GM21619 (cell line): ENCODE data around the gene FES.
"Not testable (repeated sequence)": the region's sequence is repeated elsewhere in the genome, so short reads cannot be mapped to it uniquely, and the experiment has no call there.

Experiments
- ATAC-seq: cut with Tn5 transposase; IDR thresholded peaks from one replicate; pipeline ENCODE4 v1.9.1; 2021; ENCODE audit not compliant: unreplicated experiment

Gene FES

GRCh38 chr15:90890839-90891238, 6.5 kb downstream of the FES start:
- no peak for ATAC-seq

DNA sequence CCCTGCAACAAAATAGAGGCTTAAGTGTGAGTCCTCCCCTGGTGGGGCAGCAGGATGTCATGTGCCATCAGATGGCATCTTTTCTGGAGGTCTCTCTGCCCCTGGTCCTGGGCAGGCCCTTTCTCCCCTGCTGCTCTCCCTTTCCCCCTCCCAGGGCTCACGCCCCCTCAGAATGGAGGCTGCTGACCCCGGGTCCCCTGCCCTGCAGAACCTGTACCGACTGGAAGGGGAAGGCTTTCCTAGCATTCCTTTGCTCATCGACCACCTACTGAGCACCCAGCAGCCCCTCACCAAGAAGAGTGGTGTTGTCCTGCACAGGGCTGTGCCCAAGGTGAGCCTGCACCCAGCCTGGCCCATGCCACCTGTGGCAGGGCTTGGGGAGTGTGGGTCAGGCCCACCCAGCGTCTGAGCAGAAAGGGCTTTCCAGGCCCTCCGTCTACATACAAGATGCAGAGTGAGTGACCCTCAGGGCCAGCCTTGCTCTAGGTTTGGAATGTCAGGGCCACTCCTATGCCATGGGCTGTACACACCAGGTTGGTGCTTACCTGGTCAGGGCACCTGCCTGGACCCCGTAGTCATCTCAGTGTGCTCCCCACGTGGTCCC, 7.1 kb downstream of the FES start:
- ATAC-seq: no peak

DNA sequence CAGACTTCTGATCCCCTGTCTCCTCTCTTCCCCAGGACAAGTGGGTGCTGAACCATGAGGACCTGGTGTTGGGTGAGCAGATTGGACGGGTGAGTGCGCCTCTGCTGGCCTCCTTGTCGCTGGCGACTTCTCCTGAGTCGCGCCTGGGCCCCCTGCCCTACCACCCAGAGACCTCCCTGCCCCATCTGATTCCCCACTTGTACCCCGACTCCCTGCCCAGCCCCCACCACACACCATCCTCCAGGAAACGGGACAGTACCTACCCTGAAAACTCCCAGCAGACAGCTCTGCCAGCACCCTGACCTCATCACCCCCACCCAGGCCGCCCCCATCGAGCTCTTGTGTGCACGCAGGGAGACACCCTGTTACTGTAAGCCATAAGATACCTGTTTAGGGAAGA, 7.7 kb downstream of the FES start:
- no peak for ATAC-seq

- no peak for ATAC-seq
Observed at GRCh38 chr15:90892498-90893174, 8.3 kb downstream of the FES start.

DNA sequence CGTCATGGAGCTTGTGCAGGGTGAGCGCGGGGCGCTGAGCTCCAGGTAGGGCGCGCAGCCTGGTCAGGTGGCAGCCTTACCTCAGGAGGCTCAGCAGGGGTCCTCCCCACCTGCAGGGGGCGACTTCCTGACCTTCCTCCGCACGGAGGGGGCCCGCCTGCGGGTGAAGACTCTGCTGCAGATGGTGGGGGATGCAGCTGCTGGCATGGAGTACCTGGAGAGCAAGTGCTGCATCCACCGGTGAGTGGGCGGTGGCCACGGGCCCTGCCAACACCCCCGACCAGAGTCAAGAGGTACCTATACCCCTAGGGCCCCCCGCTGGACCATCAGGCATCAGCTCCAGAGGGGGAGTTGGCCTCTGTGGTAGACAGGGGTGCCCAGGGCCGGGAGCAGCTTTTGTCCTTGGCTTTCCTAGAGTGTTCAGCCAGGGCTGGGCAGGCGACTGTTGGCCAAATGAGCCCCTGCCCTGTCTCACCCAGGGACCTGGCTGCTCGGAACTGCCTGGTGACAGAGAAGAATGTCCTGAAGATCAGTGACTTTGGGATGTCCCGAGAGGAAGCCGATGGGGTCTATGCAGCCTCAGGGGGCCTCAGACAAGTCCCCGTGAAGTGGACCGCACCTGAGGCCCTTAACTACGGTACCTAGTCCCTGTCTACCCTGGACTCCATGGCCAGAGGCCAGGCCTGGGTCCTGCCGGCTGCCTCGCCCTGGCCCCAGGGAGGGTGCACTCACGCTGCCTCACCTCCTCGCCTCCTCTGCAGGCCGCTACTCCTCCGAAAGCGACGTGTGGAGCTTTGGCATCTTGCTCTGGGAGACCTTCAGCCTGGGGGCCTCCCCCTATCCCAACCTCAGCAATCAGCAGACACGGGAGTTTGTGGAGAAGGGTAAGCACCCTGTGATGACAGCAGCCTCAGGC, 9.1 kb downstream of the FES start:
- ATAC-seq: no peak

- ATAC-seq: no peak
Observed at GRCh38 chr15:90895571-90896117, 11.3 kb downstream of the FES start.

- not testable (repeated sequence) for ATAC-seq
Observed at GRCh38 chr15:90897131-90897655, 12.9 kb downstream of the FES start.

DNA sequence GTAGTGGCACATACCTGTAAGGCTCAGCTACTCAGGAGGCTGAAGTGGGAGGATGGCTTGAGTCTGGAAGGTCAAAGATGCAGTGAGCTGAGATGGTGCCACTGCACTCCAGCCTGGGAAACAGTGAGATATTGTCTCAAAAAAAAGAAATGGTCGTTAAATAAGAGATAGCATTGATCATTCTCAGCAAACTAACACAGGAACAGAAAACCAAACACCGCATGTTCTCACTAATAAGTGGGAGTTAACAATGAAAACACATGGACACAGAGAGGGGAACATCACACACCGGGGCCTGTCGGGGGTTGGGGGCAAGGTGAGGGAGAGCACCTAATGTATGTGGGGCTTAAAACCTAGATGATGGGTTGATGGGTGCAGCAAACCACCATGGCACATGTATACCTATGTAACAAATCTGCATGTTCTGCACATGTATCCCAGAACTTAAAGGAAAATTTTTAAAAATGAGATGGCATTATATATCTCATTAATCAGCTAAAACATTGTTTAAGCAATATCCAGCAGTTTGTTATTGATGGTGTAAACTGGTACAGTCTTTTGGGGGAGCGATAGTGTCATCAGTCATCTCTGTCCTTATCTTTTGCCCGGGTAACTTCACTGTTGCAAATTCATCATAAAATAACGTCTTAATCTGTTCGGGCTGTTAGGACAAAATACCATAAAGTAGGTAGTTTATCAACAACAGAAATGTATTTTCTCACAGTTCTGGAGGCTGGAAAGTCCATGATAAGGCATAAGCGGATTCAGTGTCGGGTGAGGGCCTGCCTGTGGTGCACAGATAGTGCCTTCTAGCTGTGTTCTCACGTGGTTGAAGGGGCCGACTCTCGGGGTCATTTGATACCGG, 17.1 kb downstream of the FES start:
- no peak for ATAC-seq

GRCh38 chr15:90902040-90902839, 17.9 kb downstream of the FES start:
- peak; percentile 64 for ATAC-seq

GRCh38 chr15:90902840-90903732, 18.8 kb downstream of the FES start, which contains the start of gene MAN2A2:
TSS of gene MAN2A2 (plus strand) at chr15:90903302. CDS start at chr15:90904208, 906 bp downstream.
- ATAC-seq: peak; percentile 51

DNA sequence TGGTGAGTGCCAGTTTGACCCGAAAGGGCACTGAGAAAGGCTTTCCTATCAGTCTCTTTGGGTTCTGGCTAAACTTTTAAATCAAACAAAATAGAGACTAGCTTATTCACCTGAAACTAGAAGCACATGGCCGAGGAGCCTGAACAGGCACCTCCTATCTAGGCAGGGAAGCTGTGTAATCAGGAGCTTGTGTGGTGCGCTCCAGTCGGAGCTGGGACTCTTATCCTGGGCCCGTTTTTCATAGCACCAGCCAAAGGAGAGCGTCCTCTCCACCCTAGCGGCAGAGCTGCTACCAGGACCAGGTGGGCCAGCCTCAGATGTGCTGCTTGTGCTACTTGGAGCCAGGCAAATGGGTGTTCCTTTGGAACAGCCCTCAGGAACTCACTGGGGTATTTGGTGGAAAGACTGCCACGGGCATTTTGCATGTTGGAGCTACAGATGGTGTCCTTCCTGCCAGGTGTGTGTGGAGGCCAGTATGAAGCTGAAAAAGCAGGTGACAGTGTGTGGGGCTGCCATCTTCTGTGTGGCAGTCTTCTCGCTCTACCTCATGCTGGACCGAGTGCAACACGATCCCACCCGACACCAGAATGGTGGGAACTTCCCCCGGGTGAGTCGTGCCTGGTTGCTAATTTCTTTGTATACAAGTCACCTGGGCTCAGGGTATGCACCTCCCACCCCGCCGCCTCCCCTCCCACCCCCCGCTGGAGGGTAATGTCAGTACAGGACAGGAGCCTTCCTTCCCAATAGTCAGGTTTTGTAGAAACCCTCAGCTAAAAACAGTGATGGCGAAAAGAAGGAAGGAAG, 19.6 kb downstream of the FES start:
- no peak for ATAC-seq

- ATAC-seq: no peak
Observed at GRCh38 chr15:90904746-90905145, 20.4 kb downstream of the FES start.

- no peak for ATAC-seq
Observed at GRCh38 chr15:90905306-90906180, 21.2 kb downstream of the FES start.

DNA sequence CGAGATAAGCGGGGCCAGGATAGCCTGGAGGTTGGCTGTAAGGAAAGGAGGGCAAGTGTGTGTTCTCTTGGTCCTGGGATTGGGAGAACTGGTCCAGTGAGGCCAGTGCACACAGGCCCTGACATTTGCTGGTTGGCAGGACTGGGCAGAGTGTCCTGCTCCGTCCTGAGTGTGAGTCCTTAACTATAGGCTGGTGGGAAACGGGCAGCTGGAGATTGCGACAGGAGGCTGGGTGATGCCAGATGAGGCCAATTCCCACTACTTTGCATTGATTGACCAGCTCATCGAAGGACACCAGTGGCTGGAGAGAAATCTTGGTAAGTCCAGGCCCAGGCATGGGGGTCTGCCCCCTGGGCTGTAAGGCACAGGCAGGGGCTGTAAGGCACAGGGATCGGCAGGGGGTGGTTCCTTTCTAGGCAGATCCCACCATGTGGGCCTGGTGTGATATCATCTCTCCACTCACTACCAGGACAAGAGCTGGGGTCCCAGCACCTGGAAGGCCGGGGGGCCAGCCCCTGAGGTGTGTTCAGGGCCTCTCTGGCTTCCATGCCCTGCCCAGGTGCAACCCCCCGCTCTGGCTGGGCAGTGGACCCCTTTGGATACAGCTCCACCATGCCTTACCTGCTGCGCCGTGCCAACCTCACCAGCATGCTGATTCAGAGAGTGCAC, 22.0 kb downstream of the FES start:
- no peak for ATAC-seq

GRCh38 chr15:90907051-90907660, 22.9 kb downstream of the FES start:
- ATAC-seq: no peak
